Lower lobe of right lung (tissue), 2 donors: ENCODE data around the gene HAPLN3. TPM values are rescaled to one million over a fixed set of nuclear protein-coding genes. Genes with fewer than 3 reads are reported as not detected.

Source experiments
- ATAC-seq, 2 donors: fragments of 200-7000 bp; cut with Tn5 transposase; one replicate each; pipeline ENCODE4 v1.9.1; 2020 to 2022; ENCODE audit warnings: mild to moderate bottlenecking in 2 of 2, moderate library complexity in 2 of 2
- DNase-seq: peaks from one replicate; pipeline ENCODE4 v3.0.0-alpha.2; 2020
- H3K27ac ChIP-seq: fragments of 200-600 bp; one replicate; pipeline ENCODE4 v1.8.0; 2022
- H3K27me3 ChIP-seq: fragments of 200-600 bp; one replicate; pipeline ENCODE4 v1.8.0; 2022; ENCODE audit warnings: low read depth
- H3K36me3 ChIP-seq: fragments of 200-600 bp; one replicate; pipeline ENCODE4 v1.8.0; 2022; ENCODE audit warnings: mild to moderate bottlenecking
- H3K4me1 ChIP-seq: fragments of 200-600 bp; one replicate; pipeline ENCODE4 v1.8.0; 2022
- H3K4me3 ChIP-seq: fragments of 200-600 bp; one replicate; pipeline ENCODE4 v1.8.0; 2022; ENCODE audit warnings: mild to moderate bottlenecking
- H3K9me3 ChIP-seq: fragments of 200-600 bp; one replicate; pipeline ENCODE4 v1.8.0; 2022
- CTCF ChIP-seq: fragments of 200-600 bp; IDR thresholded peaks from one replicate; pipeline ENCODE4 v1.8.0; 2022; ENCODE audit warnings: antibody characterized with exemption, mild to moderate bottlenecking
- intact Hi-C: fragments of 100-400 bp; cut with DNase I; formaldehyde crosslinking; loops from one replicate; pipeline ENCODE4 v1.11.0; 2022
- total RNA-seq: library from RNA; stranded (reverse); fragmentation: NEBNext Ultra II Directional; extraction: Animal tissue kit (Norgen Biotek cat#: 25700); gene quantifications from one replicate; pipeline ENCODE4 v1.2.1, GENCODE V29; 2021
- donor health status: DM: no; HTN: yes; CAD: no; lungs with severe emphysema.

HAPLN3 gene
- total RNA-seq, 1 donor from 2014 or later: 2.7 TPM

- Histone ChIP-seq H3K36me3 (peaks cover 11% of the 10 kb centered on the region), H3K9me3 (no peaks in the 10 kb centered on the region), H3K4me3 (no peak overlapping the region), H3K4me1 (peaks cover 37% of the 10 kb centered on the region), H3K27ac (no peak overlapping the region), H3K27me3 (peaks cover 21% of the 10 kb centered on the region)
- TF ChIP-seq CTCF: no peak
- ATAC-seq: no peak
- intact Hi-C loops: no loop called here
- no peak for DNase-seq
Measured at GRCh38 chr15:88897142-88897455, 1.8 kb upstream of the HAPLN3 start.

DNA sequence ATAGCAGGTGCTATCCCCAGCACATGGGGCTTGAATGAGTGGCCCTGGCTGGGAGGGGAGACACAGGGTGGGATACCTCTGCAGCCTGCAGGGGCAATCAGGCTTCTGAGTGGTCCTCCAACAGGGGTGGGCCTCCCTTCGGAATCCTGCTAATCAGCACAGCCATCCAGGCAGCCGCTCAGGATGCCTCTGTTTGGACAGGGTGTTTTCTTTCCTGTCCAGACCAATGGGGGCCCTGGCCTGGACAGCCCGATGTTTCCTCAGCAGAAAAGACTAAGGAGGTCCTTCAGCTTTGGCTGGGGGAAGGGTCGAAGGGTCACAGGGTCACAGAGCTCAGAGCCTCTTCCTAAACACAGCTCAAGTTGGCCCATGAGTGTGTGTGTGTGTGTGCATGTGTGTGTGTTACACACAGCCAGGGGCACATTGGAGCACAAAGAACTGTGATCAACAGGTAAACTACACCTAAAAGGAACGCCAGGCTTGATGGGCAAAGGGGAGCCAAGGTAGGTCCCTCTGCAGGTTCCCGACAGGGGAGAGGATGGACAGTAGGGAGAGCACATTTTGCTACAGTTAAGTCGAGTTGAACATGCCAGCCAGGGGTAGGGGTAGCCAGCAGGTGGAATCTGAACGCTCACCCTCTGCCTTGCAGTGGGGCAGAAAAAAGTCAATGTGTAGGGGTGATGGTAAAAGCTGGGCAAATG lies 1.1 kb upstream of the HAPLN3 start:
- Histone ChIP-seq H3K36me3 (peaks cover 9% of the 10 kb centered on the region), H3K27me3 (peaks cover 21% of the 10 kb centered on the region), H3K27ac (no peak overlapping the region), H3K4me1 (peaks cover 37% of the 10 kb centered on the region), H3K9me3 (no peaks in the 10 kb centered on the region), H3K4me3 (no peak overlapping the region)
- no peak for TF ChIP-seq CTCF
- no peak for DNase-seq
- intact Hi-C loops: no loop called here
- ATAC-seq: no peak

DNA sequence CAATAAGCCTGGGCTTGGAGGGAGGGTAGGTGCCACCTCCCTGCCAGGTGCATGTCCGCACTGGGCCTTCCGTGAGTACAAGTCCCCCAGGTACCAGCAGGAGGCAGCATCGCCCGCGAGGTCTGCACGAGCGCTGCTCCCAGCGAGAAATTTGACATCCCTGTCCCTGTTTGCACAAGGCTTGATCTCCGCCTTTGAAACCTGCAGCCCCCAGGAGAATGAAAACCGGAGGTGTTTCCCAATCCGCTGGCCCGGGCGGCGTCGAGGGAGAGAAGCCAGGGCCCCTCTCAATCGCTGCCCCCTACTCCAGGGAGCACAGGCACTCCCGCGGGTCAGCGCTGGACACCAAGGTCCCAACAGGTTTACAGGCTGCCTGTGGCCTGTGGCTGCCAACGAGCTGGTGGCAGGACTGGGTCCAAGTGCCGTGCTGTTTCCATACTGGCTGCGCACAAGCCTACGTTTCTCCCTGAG lies 961 bp downstream of the HAPLN3 start:
- Histone ChIP-seq H3K9me3 (no peaks in the 10 kb centered on the region), H3K4me3 (peak overlapping the region; percentile 62), H3K4me1 (peaks cover 37% of the 10 kb centered on the region), H3K36me3 (peaks cover 2% of the 10 kb centered on the region), H3K27ac (no peak overlapping the region), H3K27me3 (peaks cover 21% of the 10 kb centered on the region)
- peak; percentile 57 to 67 for ATAC-seq
- peak; percentile 73 for DNase-seq
- intact Hi-C loops: no loop called here
- peak; percentile 72 for TF ChIP-seq CTCF

GRCh38 chr15:88891540-88892254 lies 3.6 kb downstream of the HAPLN3 start:
- no peaks in the 10 kb centered on the region for H3K9me3 ChIP-seq
- H3K4me3 ChIP-seq: no peak overlapping the region
- no peak for DNase-seq
- TF ChIP-seq CTCF: no peak
- no peaks in the 10 kb centered on the region for H3K36me3 ChIP-seq
- intact Hi-C loops: no loop called here
- no peak overlapping the region for H3K27ac ChIP-seq
- peaks cover 21% of the 10 kb centered on the region for H3K27me3 ChIP-seq
- H3K4me1 ChIP-seq: peaks cover 25% of the 10 kb centered on the region
- no peak for ATAC-seq

DNA sequence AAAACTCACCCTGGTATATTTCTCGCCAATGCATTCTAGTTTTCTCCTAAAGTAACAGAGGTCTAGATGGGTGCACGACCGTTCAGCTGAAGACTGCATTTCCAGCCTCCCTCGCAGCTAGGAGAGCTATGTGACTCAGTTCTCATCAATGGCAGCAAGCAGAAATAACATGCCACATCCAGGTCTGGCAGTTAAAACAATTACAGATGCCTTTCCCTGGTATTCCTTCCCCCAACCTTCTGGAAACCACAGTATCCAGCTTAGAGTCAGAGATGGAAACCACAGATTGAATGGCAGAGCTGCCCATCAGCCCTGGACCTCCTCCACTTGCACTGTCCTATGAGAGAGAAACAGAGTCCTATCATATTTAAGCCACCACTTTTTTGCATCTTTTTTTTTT lies 4.8 kb downstream of the HAPLN3 start:
- peaks cover 16% of the 10 kb centered on the region for H3K4me1 ChIP-seq
- TF ChIP-seq CTCF: no peak
- H3K4me3 ChIP-seq: no peak overlapping the region
- peaks cover 21% of the 10 kb centered on the region for H3K27me3 ChIP-seq
- no peak overlapping the region for H3K27ac ChIP-seq
- no peak for DNase-seq
- no peaks in the 10 kb centered on the region for H3K36me3 ChIP-seq
- ATAC-seq: no peak
- intact Hi-C loops: no loop called here
- H3K9me3 ChIP-seq: no peaks in the 10 kb centered on the region
